ENCODE measurements around the gene ESYT3. TPM values are rescaled to one million over a fixed set of nuclear protein-coding genes. Genes with fewer than 3 reads are reported as not detected.

Gene ESYT3
- total and polyA plus RNA-seq, 2 of the 8 experiments (the other 6 are each of a cell fraction or from before 2014, with no cell fraction given): 4.4 to 7.3 TPM

GRCh38 chr3:138418601-138419206, 15.7 kb upstream of the ESYT3 start (continued):
- TF ChIP-seq TCF12 (IDR thresholded peaks at IDR 0.05; ENCODE audit: low read depth, low read length): no peak

Data from H1 (cell line).